Uterus (tissue), 4 donors: Measurements from ENCODE around the gene BRD9. TPM values are rescaled to one million over a fixed set of nuclear protein-coding genes. Genes with fewer than 3 reads are reported as not detected.

Experiments used
- DNase-seq, 2 donors: peaks; one replicate each; pipeline ENCODE4 v3.0.0-alpha.2; 2019 to 2020
- H3K27ac ChIP-seq, 2 donors: fragments of 200-600 bp; sonication (generic); 1 replicate in 1 of 2; 2 replicates in 1 of 2; pipeline ENCODE4 v1.5.1; 2016 to 2018
- H3K27me3 ChIP-seq, 2 donors: fragments of 200-600 bp; sonication (generic); one replicate each; pipeline ENCODE4 v1.5.1; 2018 to 2019; ENCODE audit warnings: control low read depth in 1 of 2
- H3K36me3 ChIP-seq, 2 donors: fragments of 200-600 bp; sonication (generic); one replicate each; pipeline ENCODE4 v1.5.1; 2019; ENCODE audit warnings: control low read depth in 1 of 2
- H3K4me1 ChIP-seq, 2 donors: fragments of 200-600 bp; sonication (generic); one replicate each; pipeline ENCODE4 v1.5.1; 2018 to 2019; ENCODE audit warnings: control low read depth in 1 of 2
- H3K4me3 ChIP-seq, 2 donors: fragments of 200-600 bp; sonication (generic); 1 replicate in 1 of 2; 2 replicates in 1 of 2; pipeline ENCODE4 v1.5.1; 2018 to 2019; ENCODE audit warnings: mild to moderate bottlenecking in 1 of 2
- H3K9me3 ChIP-seq, 2 donors: fragments of 200-600 bp; sonication (generic); one replicate each; pipeline ENCODE4 v1.5.1; 2019; ENCODE audit warnings: control low read depth in 1 of 2
- CTCF ChIP-seq, 4 experiments: fragments of 200-600 bp in 2 of 4; fragments of 450-650 bp in 2 of 4; sonication (generic) in 2 of 4; IDR thresholded peaks; one replicate each; pipeline ENCODE4 v1.5.1; 2016 to 2019; ENCODE audit warnings: antibody characterized with exemption in 4 of 4, mild to moderate bottlenecking in 2 of 4, moderate library complexity in 1 of 4
- POLR2A ChIP-seq, 2 donors: fragments of 450-650 bp; IDR thresholded peaks; one replicate each; pipeline ENCODE4 v1.6.1; 2016; ENCODE audit warnings: antibody characterized with exemption in 2 of 2, mild to moderate bottlenecking in 1 of 2, moderate library complexity in 1 of 2
- intact Hi-C: fragments of 100-400 bp; cut with DNase I; formaldehyde crosslinking; loops from one replicate; pipeline ENCODE4 v1.15.1; 2023; ENCODE audit warnings: low total_unique reads
- total RNA-seq, 4 donors: library from RNA; depleted of rRNA in 3 of 4; stranded (reverse); fragments of >200 nt in 3 of 4; gene quantifications; one replicate each; pipeline versions ENCODE4 v1.1.0 to v1.2.4, GENCODE V29; 2014 to 2023
- donor health status: DM: yes; HTN: yes; CAD: no.

BRD9 gene
- total RNA-seq, 4 donors from 2014 or later = 31.0 to 53.9 (median 44.2) TPM

- H3K4me1 ChIP-seq = peaks cover 0 to 8% of the 10 kb centered on the region in 2 donors
- H3K27ac ChIP-seq = no peak overlapping the region
- DNase-seq = peak in 1 of 2 donors; percentile 23
- no peaks in the 10 kb centered on the region for H3K9me3 ChIP-seq
- peak overlapping the region in 1 of 2 donors; percentile 15 for H3K4me3 ChIP-seq
- H3K27me3 ChIP-seq = peaks cover 0 to 8% of the 10 kb centered on the region in 2 donors
- intact Hi-C loops = no loop called here
- TF ChIP-seq CTCF (IDR thresholded peaks at IDR 0.05) (peak in 1 of 4 experiments; percentile 11), POLR2A (IDR thresholded peaks at IDR 0.05) (no peak)
- H3K36me3 ChIP-seq = no peaks in the 10 kb centered on the region
These were observed 34.0 kb upstream of the BRD9 start for GRCh38 chr5:926417-927171.

- Histone ChIP-seq H3K27me3 (peaks cover 0 to 8% of the 10 kb centered on the region in 2 donors), H3K36me3 (no peaks in the 10 kb centered on the region), H3K9me3 (no peaks in the 10 kb centered on the region), H3K27ac (no peak overlapping the region), H3K4me1 (peaks cover 0 to 8% of the 10 kb centered on the region in 2 donors), H3K4me3 (no peak overlapping the region)
- TF ChIP-seq CTCF (IDR thresholded peaks at IDR 0.05) = peak; percentile 66 to 76 (median 72)
- TF ChIP-seq POLR2A (IDR thresholded peaks at IDR 0.05) = no peak
- intact Hi-C loops = no loop called here
- DNase-seq = peak; percentile 54 to 67
These were observed 30.8 kb upstream of the BRD9 start for GRCh38 chr5:923281-923873.

DNA sequence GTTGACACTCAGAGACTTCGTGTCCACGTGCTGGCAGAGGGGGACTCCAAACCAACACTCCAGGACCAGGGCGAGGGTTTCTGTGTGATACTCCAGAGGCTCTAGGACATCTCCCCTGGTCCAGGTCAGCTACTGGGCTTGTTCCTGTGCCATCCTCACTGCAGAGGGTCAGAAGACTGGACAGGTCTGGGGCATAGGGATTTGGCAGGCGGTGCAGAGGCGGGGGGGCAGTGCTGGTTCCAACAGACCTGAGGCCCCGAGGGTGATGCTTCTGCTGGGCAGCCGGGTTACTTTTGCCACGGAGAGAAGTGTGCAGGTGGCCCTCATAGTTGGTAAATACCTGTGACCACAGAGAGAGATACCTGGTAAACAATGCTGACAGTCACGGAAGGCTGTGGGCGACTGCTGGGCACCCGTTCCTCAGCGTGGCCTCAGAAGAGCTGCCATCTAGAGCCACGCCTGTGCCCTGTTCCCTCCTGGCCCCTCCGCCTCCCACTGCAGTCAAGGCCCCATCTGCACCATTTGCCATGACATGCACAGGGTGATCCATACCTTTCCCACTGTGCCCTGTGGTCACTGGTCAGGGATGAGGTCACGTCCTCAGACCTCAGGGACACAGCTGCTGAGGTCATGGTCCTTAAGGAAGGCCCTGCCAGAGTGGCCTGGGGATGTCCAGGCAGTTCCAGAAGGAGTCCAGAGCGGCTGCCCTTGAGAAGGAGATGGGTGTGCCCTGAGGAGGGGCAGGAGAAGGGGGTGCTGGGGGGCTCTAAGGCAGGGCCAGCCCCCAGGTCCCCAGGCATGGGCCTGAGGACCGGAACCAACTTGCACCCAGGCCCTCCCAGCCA is 30.1 kb upstream of the BRD9 start:
- TF ChIP-seq POLR2A (IDR thresholded peaks at IDR 0.05) = no peak
- TF ChIP-seq CTCF (IDR thresholded peaks at IDR 0.05) = no peak
- H3K36me3 ChIP-seq = no peaks in the 10 kb centered on the region
- H3K27ac ChIP-seq = no peak overlapping the region
- peaks cover 0 to 8% of the 10 kb centered on the region in 2 donors for H3K4me1 ChIP-seq
- DNase-seq = peak; percentile 9
- H3K4me3 ChIP-seq = no peak overlapping the region
- H3K27me3 ChIP-seq = peaks cover 0 to 8% of the 10 kb centered on the region in 2 donors
- H3K9me3 ChIP-seq = no peaks in the 10 kb centered on the region
- intact Hi-C loops = no loop called here

DNA sequence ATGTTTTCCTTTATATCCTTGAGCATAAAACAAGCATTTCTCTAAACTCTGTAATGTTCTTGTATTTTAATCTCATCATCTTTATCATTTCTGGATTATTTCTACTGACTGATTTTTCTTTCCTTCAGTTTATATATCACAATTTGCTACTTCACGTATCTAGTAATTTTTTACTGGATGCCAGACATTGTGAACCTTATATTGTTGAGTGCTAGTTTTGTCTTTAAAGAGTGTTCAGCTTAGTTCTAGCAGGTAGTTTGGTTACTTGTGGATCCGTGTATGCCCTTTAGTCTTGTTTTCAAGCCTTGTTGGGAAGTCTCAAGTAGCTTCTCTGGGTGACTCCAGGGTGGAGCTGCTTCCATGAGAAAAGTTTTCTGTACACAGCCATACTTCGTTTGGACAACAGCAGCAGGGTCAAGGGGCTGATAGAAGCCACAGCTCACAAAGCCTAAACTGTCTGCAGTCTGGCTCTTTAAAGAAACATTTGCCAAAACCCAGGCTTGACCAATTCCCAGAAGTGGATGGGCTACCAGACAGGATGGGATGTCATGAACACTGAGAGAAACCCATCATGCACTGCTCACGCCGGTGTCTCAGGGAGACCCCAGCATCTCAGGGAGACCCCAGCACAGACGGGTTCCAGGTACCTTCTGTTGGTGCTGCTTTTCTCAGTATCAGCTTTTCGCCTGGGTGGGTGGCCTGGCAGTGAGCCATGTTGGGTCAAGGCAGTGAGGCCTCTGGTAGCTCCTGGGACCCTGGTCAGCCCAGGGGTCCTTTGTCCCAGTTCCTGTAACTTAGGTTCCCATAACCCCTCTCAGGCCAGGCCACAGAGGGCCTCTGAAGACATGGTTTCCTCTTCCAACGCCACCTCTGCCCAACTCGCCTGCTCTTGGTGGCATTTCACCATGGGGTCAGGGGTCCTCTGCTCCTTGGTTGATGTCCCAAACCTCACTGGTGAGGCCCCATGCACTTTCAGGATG is 29.1 kb upstream of the BRD9 start:
- peaks cover 0 to 8% of the 10 kb centered on the region in 2 donors for H3K27me3 ChIP-seq
- H3K36me3 ChIP-seq = no peaks in the 10 kb centered on the region
- TF ChIP-seq CTCF (IDR thresholded peaks at IDR 0.05) (no peak), POLR2A (IDR thresholded peaks at IDR 0.05) (no peak)
- intact Hi-C loops = no loop called here
- no peaks in the 10 kb centered on the region for H3K9me3 ChIP-seq
- H3K4me3 ChIP-seq = no peak overlapping the region
- peaks cover 0 to 5% of the 10 kb centered on the region in 2 donors for H3K4me1 ChIP-seq
- no peak overlapping the region for H3K27ac ChIP-seq
- no peak for DNase-seq
